ENCODE results near the gene VDAC2. TPM values are rescaled to one million over a fixed set of nuclear protein-coding genes. Genes with fewer than 3 reads are reported as not detected.

Gene VDAC2
- 100 to 1,000 TPM; 111 to 196 (median 146) TPM for total RNA-seq

GRCh38 chr10:75210282-75211006, at the start of gene VDAC2:
VDAC2 (plus strand) TSS chr10:75210796; CDS start chr10:75211159, 363 bp downstream.
- WGBS = 0% methylated on average over 18 of the region's 80 CpGs
- peak; percentile 94 for DNase-seq (ENCODE audit: low spot score in 2 of 2)
- Histone ChIP-seq H3K27me3 (no peaks in the 10 kb centered on the region), H3K4me1 (peaks cover 63% of the 10 kb centered on the region), H3K4me3 (peak within 1 kb of the TSS; percentile 93), H3K9me3 (no peaks in the 10 kb centered on the region), H3K27ac (peak within 1 kb of the TSS; percentile 100), H3K36me3 (peaks cover 34% of the 10 kb centered on the region)
- TF ChIP-seq POLR2A (IDR thresholded peaks at IDR 0.05) = peak; percentile 57 to 82
- peak in 2 of 3 donors; percentile 93 to 97 for TF ChIP-seq POLR2AphosphoS5 (IDR thresholded peaks at IDR 0.05)
- TF ChIP-seq CTCF (IDR thresholded peaks at IDR 0.05) = no peak
- no peak for TF ChIP-seq EP300 (IDR thresholded peaks at IDR 0.05)

GRCh38 chr10:75165684-75166622, 44.6 kb upstream of the VDAC2 start:
- Histone ChIP-seq H3K4me1 (no peaks in the 10 kb centered on the region), H3K27ac (no peak overlapping the region), H3K4me3 (no peak overlapping the region), H3K27me3 (no peaks in the 10 kb centered on the region), H3K36me3 (peaks cover 24% of the 10 kb centered on the region), H3K9me3 (no peaks in the 10 kb centered on the region)
- TF ChIP-seq POLR2AphosphoS5 (IDR thresholded peaks at IDR 0.05) (no peak), POLR2A (IDR thresholded peaks at IDR 0.05) (no peak), EP300 (IDR thresholded peaks at IDR 0.05) (no peak), CTCF (IDR thresholded peaks at IDR 0.05) (no peak)
- WGBS = 72% methylated on average over 2 of the region's 2 CpGs
- DNase-seq (ENCODE audit: low spot score in 2 of 2) = no peak

GRCh38 chr10:75166623-75166972, 44.0 kb upstream of the VDAC2 start:
- TF ChIP-seq POLR2A (IDR thresholded peaks at IDR 0.05) (no peak), EP300 (IDR thresholded peaks at IDR 0.05) (no peak), POLR2AphosphoS5 (IDR thresholded peaks at IDR 0.05) (no peak), CTCF (IDR thresholded peaks at IDR 0.05) (no peak)
- Histone ChIP-seq H3K9me3 (no peaks in the 10 kb centered on the region), H3K4me3 (no peak overlapping the region), H3K27ac (no peak overlapping the region), H3K36me3 (peaks cover 24% of the 10 kb centered on the region), H3K27me3 (no peaks in the 10 kb centered on the region), H3K4me1 (no peaks in the 10 kb centered on the region)
- WGBS = 85% methylated on average over 1 of the region's 1 CpG
- no peak for DNase-seq (ENCODE audit: low spot score in 2 of 2)

GRCh38 chr10:75168275-75168674, 42.3 kb upstream of the VDAC2 start:
- H3K4me1 ChIP-seq = no peaks in the 10 kb centered on the region
- no peaks in the 10 kb centered on the region for H3K27me3 ChIP-seq
- 80% methylated on average over 6 of the region's 6 CpGs for WGBS
- no peak for DNase-seq (ENCODE audit: low spot score in 2 of 2)
- TF ChIP-seq POLR2A (IDR thresholded peaks at IDR 0.05) (no peak), POLR2AphosphoS5 (IDR thresholded peaks at IDR 0.05) (no peak), EP300 (IDR thresholded peaks at IDR 0.05) (no peak)
- no peak overlapping the region for H3K27ac ChIP-seq
- no peak overlapping the region for H3K4me3 ChIP-seq
- H3K36me3 ChIP-seq = peaks cover 24% of the 10 kb centered on the region
- no peaks in the 10 kb centered on the region for H3K9me3 ChIP-seq

- DNase-seq (ENCODE audit: low spot score in 2 of 2) = no peak
- Histone ChIP-seq H3K27me3 (no peaks in the 10 kb centered on the region), H3K36me3 (peaks cover 28% of the 10 kb centered on the region), H3K4me1 (no peaks in the 10 kb centered on the region), H3K9me3 (no peaks in the 10 kb centered on the region), H3K4me3 (no peak overlapping the region), H3K27ac (no peak overlapping the region)
- TF ChIP-seq POLR2A (IDR thresholded peaks at IDR 0.05) (no peak), EP300 (IDR thresholded peaks at IDR 0.05) (no peak), POLR2AphosphoS5 (IDR thresholded peaks at IDR 0.05) (no peak), CTCF (IDR thresholded peaks at IDR 0.05) (no peak)
- 65% methylated on average over 1 of the region's 1 CpG for WGBS
Observed at GRCh38 chr10:75170215-75170614, 40.4 kb upstream of the VDAC2 start.
